ENCODE measurements around the gene TMEM14C.
"Not testable (repeated sequence)": the region's sequence is repeated elsewhere in the genome, so short reads cannot be mapped to it uniquely, and the experiment has no call there.

The TMEM14C gene

DNA sequence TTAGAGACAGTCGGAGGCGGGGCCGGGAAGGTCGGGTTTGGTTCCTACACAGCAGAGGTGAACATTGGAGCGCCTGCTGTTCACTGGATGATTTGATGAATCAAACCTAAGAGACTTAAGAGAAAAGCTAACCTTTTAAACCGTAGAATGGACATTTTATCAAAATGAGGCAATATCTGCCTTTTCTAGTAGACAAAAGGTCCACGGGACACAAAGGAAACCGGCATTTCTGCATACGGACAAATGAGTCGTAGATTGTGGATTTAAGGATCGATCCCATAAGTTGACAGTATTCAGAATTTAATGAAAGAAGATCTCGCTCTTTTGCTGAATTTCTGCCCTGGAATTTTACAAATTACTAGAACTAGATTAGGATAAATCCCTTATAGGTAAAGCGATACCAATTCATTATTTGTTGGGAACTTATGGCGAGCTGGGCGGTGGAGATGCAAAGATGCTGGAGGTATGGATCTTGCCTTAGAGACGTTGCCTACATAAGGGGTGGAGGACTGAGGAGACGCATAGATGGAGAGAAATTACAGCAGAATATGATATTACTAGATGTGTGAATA, 27.7 kb upstream of the TMEM14C start:
- peak overlapping the region; percentile 66 for H3K4me3 ChIP-seq (ENCODE audit: low read depth, low read length)
- TF ChIP-seq, protein P1, sequence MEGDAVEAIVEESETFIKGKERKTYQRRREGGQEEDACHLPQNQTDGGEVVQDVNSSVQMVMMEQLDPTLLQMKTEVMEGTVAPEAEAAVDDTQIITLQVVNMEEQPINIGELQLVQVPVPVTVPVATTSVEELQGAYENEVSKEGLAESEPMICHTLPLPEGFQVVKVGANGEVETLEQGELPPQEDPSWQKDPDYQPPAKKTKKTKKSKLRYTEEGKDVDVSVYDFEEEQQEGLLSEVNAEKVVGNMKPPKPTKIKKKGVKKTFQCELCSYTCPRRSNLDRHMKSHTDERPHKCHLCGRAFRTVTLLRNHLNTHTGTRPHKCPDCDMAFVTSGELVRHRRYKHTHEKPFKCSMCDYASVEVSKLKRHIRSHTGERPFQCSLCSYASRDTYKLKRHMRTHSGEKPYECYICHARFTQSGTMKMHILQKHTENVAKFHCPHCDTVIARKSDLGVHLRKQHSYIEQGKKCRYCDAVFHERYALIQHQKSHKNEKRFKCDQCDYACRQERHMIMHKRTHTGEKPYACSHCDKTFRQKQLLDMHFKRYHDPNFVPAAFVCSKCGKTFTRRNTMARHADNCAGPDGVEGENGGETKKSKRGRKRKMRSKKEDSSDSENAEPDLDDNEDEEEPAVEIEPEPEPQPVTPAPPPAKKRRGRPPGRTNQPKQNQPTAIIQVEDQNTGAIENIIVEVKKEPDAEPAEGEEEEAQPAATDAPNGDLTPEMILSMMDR (IDR thresholded peaks at IDR 0.05; ENCODE audit: borderline replicate concordance, insufficient read depth, low read depth, low read length), result no peak

DNA sequence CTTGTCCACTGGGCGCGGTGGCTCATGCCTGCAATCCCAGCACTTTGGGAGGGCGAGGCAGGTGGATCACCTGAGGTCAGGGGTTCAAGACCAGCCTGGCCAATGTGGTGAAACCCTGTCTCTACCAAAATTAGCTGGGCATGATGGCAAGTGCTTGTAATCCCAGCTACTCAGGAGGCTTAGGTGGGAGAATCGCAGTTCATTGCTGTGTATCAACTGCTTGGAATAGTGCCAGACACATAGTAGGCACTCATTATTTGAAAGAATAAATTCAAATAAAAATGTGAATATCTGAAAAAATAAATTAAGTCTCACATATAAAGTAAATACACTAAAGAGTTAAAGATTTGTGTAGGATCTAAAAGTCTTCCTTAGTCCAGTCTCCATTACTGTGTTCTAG, 26.2 kb upstream of the TMEM14C start:
- TF ChIP-seq, protein P1 (IDR thresholded peaks at IDR 0.05; ENCODE audit: borderline replicate concordance, insufficient read depth, low read depth, low read length), result no peak
- H3K4me3 ChIP-seq (ENCODE audit: low read depth, low read length), result no peak overlapping the region

DNA sequence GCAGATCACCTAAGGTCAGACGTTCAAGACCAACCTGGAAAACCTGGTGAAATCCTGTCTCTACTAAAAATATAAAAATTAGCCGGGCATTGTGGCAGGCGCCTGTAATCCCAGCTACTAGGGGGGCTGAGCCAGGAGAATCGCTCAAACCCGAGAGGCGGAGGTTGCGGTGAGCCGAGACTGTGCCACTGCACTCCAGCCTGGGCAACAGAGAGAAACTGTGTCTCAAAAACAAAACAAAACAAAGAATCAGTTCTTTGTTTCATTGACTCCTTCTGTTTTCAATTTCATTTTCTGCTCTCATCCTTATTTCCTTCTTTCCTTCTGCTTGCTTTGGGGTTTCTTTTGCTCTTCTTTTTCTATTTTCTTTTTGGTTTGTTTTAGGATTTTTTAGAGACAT, 8.9 kb upstream of the TMEM14C start:
- no peak overlapping the region for H3K4me3 ChIP-seq (ENCODE audit: low read depth, low read length)
- TF ChIP-seq, protein P1 (IDR thresholded peaks at IDR 0.05; ENCODE audit: borderline replicate concordance, insufficient read depth, low read depth, low read length), result no peak

DNA sequence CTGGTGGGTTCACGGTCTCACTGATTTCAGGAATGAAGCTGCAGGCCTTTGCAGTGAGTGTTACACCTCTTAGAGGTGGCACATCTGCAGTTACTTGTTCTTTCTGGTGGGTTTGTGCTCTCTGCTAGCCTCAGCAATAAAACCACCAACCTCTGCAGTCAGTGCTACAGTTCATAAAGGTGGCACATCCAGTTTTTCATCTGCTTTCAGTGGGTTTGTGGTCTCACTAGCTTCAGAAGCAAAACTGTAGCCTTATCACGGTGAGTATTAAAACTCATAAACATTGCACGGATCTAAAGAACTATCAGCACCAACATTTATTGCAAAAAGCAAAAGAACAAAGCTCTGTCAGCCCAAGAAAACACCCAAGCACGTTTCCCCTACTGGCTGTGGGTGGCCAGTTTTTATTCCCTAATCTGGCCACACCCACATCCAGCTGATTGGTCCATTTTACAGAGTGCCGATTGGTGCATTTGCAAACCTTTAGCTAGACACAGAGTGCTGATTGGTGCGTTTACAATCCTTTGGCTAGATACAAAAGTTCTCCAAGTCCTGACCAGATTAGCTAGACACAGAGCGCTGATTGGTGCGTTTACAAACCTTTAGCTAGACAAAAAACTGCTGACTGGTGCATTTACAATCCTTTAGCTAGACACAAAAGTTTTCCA, 3.4 kb upstream of the TMEM14C start:
- TF ChIP-seq, protein P1 (IDR thresholded peaks at IDR 0.05; ENCODE audit: borderline replicate concordance, insufficient read depth, low read depth, low read length), result no peak
- no peak overlapping the region for H3K4me3 ChIP-seq (ENCODE audit: low read depth, low read length)

DNA sequence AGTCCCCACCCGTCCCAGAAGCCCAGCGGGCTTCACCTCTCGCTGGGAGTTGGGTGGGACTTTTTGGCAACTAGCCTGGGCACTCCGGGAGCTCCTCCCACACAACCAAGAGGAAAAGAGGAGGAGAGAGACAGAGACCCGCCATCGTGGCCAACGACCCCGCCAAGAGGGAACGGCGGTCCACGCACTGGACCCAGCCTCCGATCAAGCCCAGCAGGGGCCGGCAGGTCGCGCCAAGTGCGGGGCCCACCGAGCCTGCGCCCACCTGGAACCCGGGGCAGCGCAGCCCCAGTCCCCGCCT, 3.0 kb upstream of the TMEM14C start:
- H3K4me3 ChIP-seq (ENCODE audit: low read depth, low read length), result no peak overlapping the region
- TF ChIP-seq, protein P1 (IDR thresholded peaks at IDR 0.05; ENCODE audit: borderline replicate concordance, insufficient read depth, low read depth, low read length), result no peak

DNA sequence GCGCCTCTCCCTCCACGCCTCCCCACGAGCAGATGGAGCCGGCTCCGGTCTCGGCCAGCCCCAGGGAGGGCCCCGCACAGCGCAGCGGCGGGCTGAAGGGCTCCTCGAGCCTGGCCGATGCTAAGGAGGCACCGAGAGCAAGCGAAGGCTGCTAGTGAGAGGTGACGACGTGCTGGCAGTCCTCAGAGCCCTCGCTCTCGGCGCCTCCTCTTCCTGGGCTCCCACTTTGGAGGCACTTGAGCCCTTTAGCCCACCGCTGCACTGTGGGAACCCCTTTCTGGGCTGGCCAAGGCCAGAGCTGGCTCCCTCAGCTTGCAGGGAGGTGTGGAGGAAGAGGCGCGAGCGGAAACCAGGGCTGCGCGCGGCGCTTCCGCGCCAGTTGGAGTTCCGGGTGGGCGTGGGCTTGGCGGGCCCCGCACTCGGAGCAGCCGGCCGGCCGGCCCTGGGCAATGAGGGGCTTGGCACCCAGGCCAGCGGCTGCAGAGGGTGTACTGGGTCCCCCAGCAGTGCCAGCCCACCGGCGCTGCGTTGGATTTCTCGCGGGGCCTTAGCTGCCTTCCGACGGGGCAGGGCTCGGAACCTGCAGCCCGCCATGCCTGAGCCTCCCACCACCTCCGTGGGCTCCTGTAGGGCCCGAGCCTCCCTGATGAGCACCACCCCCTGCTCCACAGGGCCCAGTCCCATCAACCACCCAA, 2.5 kb upstream of the TMEM14C start:
- no peak overlapping the region for H3K4me3 ChIP-seq (ENCODE audit: low read depth, low read length)
- TF ChIP-seq, protein P1 (IDR thresholded peaks at IDR 0.05; ENCODE audit: borderline replicate concordance, insufficient read depth, low read depth, low read length), result no peak

DNA sequence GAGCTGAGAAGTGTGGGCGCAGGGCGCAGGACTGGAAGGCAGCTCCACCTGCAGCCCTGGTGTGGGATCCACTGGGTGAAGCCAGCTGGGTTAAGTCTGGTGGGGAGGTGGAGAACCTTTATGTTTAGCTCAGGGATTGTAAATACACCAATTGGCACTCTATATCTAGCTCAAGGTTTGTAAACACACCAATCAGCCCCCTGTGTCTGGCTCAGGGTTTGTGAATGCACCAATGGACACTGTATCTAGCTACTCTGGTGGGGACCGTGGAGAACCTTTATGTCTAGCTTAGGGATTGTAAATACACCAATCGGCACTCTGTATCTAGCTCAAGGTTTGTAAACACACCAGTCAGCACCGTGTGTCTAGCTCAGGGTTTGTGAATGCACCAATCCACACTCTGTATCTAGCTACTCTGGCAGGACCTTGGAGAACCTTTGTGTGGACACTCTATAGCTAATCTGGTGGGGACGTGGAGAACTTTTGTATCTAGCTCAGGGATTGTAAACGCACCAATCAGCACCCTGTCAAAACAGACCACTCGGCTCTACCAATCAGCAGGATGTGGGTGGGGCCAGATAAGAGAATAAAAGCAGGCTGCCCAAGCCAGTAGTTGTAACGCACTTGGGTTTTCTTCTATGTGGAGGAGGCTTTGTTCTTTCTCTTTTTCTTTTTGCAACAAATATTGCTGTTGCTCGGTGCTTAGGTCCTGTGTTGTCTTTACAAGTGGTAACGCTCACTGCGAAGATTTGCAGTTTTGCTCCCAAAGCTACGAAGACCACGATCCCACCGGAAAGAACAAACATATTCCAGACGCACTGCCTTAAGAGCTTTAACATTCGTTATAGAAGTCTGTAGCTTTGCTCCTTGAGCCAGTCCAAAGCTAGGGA, 1.7 kb upstream of the TMEM14C start:
- H3K4me3 ChIP-seq (ENCODE audit: low read depth, low read length), result not testable (repeated sequence)
